ENCODE data around the gene PRRX2. TPM values are rescaled to one million over a fixed set of nuclear protein-coding genes. Genes with fewer than 3 reads are reported as not detected.

Gene PRRX2
- total RNA-seq, 4 donors from 2014 or later, result 2.9 to 10.6 (median 8.1) TPM

- Histone ChIP-seq H3K27ac (no peak overlapping the region), H3K4me3 (replicated peaks in 1 of 3) (no peak overlapping the region)
- TF ChIP-seq, protein P1, sequence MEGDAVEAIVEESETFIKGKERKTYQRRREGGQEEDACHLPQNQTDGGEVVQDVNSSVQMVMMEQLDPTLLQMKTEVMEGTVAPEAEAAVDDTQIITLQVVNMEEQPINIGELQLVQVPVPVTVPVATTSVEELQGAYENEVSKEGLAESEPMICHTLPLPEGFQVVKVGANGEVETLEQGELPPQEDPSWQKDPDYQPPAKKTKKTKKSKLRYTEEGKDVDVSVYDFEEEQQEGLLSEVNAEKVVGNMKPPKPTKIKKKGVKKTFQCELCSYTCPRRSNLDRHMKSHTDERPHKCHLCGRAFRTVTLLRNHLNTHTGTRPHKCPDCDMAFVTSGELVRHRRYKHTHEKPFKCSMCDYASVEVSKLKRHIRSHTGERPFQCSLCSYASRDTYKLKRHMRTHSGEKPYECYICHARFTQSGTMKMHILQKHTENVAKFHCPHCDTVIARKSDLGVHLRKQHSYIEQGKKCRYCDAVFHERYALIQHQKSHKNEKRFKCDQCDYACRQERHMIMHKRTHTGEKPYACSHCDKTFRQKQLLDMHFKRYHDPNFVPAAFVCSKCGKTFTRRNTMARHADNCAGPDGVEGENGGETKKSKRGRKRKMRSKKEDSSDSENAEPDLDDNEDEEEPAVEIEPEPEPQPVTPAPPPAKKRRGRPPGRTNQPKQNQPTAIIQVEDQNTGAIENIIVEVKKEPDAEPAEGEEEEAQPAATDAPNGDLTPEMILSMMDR (IDR thresholded peaks at IDR 0.05), result no peak
- TF ChIP-seq POLR2A (IDR thresholded peaks at IDR 0.05), result no peak
Measured at GRCh38 chr9:129671519-129671918, 6.1 kb downstream of the PRRX2 start.

GRCh38 chr9:129672702-129673101, 7.3 kb downstream of the PRRX2 start:
- no peak for DNase-seq
- intact Hi-C loops (cut with DNase I), result loop anchor here (10.0 kb wide), 1 partner anchor 1302 kb away; no protein-coding TSS in a partner anchor
- WGBS, 2 donors, result 81 to 85% methylated on average over 8 of the region's 8 CpGs
- H3K4me1 ChIP-seq, result no peaks in the 10 kb centered on the region
- no peak overlapping the region for H3K4me3 ChIP-seq (replicated peaks in 1 of 3)
- no peaks in the 10 kb centered on the region for H3K36me3 ChIP-seq
- no peak for TF ChIP-seq POLR2A (IDR thresholded peaks at IDR 0.05)
- TF ChIP-seq, protein P1 (IDR thresholded peaks at IDR 0.05), result no peak
- no peak overlapping the region for H3K27ac ChIP-seq
- H3K9me3 ChIP-seq, result no peaks in the 10 kb centered on the region
- no peaks in the 10 kb centered on the region for H3K27me3 ChIP-seq

More at GRCh38 chr9:129671519-129671918, 6.1 kb downstream of the PRRX2 start:
- intact Hi-C loops (cut with DNase I), result loop anchor here (10.0 kb wide), 1 partner anchor 1303 kb away; no protein-coding TSS in a partner anchor
- no peaks in the 10 kb centered on the region for H3K9me3 ChIP-seq
- peaks cover 2% of the 10 kb centered on the region for H3K27me3 ChIP-seq
- no peaks in the 10 kb centered on the region for H3K36me3 ChIP-seq
- 76 to 85% methylated on average over 5 to 7 of the region's 7 CpGs for WGBS, 2 donors
- H3K4me1 ChIP-seq, result no peaks in the 10 kb centered on the region
- no peak for DNase-seq

DNA sequence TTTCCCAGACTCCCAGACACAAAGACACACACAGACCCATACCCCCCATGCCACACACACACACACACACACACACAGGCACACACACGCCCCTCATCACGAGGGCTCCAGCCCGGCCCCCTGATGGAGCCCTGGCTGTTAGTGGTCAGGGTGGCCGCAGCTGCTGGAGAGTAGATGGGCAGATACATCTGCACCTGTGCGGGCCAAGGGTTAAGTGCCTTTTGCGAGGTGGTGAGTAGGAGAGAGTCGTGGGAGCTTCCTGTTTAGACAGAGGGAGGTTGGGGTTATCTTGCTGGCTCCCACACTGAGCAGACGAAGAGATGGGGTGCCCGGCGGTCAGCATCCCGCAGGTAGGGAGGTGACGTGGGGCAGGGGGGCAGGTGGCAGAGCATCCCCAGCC, 8.2 kb downstream of the PRRX2 start:
- intact Hi-C loops (cut with DNase I), result loop anchor here (10.0 kb wide), 1 partner anchor 1301 kb away; no protein-coding TSS in a partner anchor

DNA sequence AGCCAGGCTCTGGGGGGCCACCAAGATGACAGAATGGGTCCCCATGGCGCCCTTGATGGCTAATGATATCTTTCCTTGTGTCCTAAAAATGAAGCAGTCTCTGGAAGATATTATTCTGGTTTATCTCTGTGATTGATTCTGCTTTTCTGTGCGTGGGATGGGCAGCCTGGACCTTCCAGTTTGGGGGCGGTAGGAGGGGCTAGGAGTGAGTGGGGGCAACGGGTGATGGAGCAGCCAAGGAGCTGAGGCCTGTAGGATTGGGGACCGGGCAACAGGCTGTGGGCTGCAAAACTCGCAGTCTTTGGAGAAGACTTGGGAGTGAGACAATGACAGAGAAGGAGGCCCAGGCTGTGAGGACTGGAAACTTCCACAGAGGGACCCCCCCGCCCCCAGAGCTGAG, 8.8 kb downstream of the PRRX2 start:
- intact Hi-C loops (cut with DNase I), result loop anchor here (10.0 kb wide), 1 partner anchor 1301 kb away; no protein-coding TSS in a partner anchor
- no peaks in the 10 kb centered on the region for H3K4me1 ChIP-seq
- no peak for DNase-seq
- H3K27me3 ChIP-seq, result no peaks in the 10 kb centered on the region
- WGBS, 2 donors, result 55 to 76% methylated on average over 7 of the region's 7 CpGs
- no peak overlapping the region for H3K27ac ChIP-seq
- no peaks in the 10 kb centered on the region for H3K9me3 ChIP-seq
- H3K36me3 ChIP-seq, result no peaks in the 10 kb centered on the region
- TF ChIP-seq, protein P1 (IDR thresholded peaks at IDR 0.05), result no peak
- no peak for TF ChIP-seq POLR2A (IDR thresholded peaks at IDR 0.05)
- H3K4me3 ChIP-seq (replicated peaks in 1 of 3), result no peak overlapping the region

More for the DNA sequence above, 8.2 kb downstream of the PRRX2 start:
- no peaks in the 10 kb centered on the region for H3K9me3 ChIP-seq
- TF ChIP-seq POLR2A (IDR thresholded peaks at IDR 0.05), result no peak
- TF ChIP-seq, protein P1 (IDR thresholded peaks at IDR 0.05), result no peak
- no peak for DNase-seq
- 41 to 68% methylated on average over 9 to 11 of the region's 12 CpGs for WGBS, 2 donors
- no peak overlapping the region for H3K4me3 ChIP-seq (replicated peaks in 1 of 3)
- H3K27ac ChIP-seq, result no peak overlapping the region
- H3K4me1 ChIP-seq, result no peaks in the 10 kb centered on the region
- no peaks in the 10 kb centered on the region for H3K36me3 ChIP-seq
- H3K27me3 ChIP-seq, result no peaks in the 10 kb centered on the region

DNA sequence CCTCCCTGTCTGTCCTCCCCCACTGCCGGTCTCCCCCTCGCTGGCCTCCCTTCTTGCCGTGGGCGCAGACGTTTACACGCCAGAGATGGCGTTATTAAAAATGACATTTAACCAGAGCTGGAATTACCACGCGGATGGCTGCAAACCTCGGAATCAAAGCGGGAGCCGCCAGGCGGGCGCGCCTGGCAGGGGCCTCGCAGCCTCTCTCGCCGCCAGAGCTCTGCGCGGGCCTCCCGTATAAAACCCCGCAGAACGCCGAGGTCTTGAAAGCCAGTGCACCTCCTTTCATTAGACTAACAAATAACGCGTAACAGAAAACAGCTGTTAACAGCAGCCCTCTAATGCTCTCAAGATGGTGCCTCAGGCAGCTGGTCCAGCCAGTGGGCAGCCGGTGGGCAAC, 10.2 kb downstream of the PRRX2 start:
- H3K27me3 ChIP-seq, result no peaks in the 10 kb centered on the region
- H3K9me3 ChIP-seq, result no peaks in the 10 kb centered on the region
- TF ChIP-seq, protein P1 (IDR thresholded peaks at IDR 0.05), result no peak
- no peak for TF ChIP-seq POLR2A (IDR thresholded peaks at IDR 0.05)
- H3K4me3 ChIP-seq (replicated peaks in 1 of 3), result no peak overlapping the region
- intact Hi-C loops (cut with DNase I), result loop anchor here (10.0 kb wide), 1 partner anchor 1299 kb away; no protein-coding TSS in a partner anchor
- 70 to 84% methylated on average over 26 to 27 of the region's 27 CpGs for WGBS, 2 donors
- H3K4me1 ChIP-seq, result no peaks in the 10 kb centered on the region
- no peak for DNase-seq
- H3K27ac ChIP-seq, result no peak overlapping the region
- H3K36me3 ChIP-seq, result no peaks in the 10 kb centered on the region
